Sciatic nerve (tissue), 2 donors: Measurements from ENCODE around the gene ZNF649. TPM values are rescaled to one million over a fixed set of nuclear protein-coding genes. Genes with fewer than 3 reads are reported as not detected.
A peak's percentile ranks its signal among the peaks of the same experiment; 100 is the strongest.
"Not testable (repeated sequence)": the region's sequence is repeated elsewhere in the genome, so short reads cannot be mapped to it uniquely, and the experiment has no call there.

Experiments
- ATAC-seq: fragments of 200-7000 bp; cut with Tn5 transposase; one replicate; pipeline ENCODE4 v1.9.1; 2020; ENCODE audit warnings: mild to moderate bottlenecking, moderate library complexity
- DNase-seq: peaks from one replicate; pipeline ENCODE4 v3.0.0-alpha.2; 2020; ENCODE audit warnings: low spot score
- intact Hi-C: fragments of 100-400 bp; cut with DNase I; formaldehyde crosslinking; loops from one replicate; pipeline ENCODE4 v1.14.2; 2022
- total RNA-seq: library from RNA; stranded (reverse); fragmentation: NEBNext Ultra II Directional; extraction: Animal tissue kit (Norgen Biotek cat#: 25700); gene quantifications from one replicate; pipeline ENCODE4 v1.2.1, GENCODE V29; 2021
- donor health status: DM: no; HTN: no; CAD: no.
- donor health status: DM: no; HTN: no; CAD: no.

The ZNF649 gene
- total RNA-seq = 16.3 TPM

DNA sequence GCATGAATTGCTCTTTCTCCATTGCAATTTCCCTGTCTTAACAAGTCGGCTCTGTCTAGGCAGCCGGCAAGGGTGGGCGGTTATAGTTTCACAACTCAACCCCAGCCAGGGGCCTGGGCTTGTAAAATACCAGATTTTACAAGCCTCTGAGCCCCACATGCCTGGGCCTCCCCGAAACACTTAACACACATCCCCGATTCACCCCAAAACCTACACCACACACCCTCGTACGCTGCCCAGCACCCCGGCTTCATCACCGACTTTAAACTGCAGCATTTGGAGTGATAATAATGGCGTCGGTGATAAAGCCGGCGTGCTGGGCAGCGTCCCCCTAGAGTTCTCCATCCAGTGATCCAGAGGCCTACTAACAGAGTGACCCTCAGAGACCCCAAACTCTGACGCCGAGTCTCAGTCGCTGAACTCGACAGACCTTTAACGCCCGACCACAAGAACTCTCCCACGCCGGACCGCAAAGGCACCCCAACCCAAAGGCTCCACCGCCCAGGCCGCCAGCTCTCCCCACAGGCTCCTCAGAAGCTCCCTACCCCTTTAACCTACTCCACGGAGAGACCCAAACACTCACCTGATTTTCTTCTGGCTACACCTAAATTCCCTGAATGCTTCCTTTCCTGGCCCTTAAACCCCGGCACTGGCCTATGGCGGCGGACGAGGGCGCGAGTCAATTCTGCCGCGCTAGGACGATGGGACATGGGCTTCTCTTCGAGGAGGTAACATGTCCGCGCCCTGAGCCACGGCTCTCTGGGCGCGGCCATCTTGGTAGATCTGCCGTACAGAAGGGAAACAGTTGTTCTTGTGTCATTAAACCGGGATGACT is at the start of gene ZNF649:
ZNF649 (minus strand) TSS at position 687 of the 835 bp plus-strand sequence. CDS start 4,910 bp downstream, outside the sequence.
- intact Hi-C loops = no loop called here
- peak; percentile 100 for ATAC-seq
- peak; percentile 88 for DNase-seq

DNA sequence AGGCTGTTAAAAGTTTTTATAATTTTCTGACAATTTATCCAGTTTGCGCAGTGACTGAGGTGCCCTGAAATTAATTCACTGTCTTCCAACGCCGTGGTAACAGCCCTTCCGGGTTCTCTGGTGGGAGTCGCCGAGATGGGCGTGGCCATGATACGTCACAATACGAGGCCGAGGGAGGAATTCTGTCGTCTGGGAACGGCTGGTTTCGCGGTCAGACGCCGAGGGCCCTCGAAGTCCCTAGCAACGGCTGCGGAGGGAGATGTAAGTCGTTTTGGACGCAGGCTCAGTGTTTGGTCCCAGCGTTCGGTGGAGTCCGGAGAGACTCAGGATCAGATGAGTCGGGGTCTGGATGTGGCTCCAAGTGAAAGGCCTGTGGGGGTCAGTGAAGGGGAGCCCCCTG is 44.2 kb upstream of the ZNF649 start:
- ATAC-seq = no peak

DNA sequence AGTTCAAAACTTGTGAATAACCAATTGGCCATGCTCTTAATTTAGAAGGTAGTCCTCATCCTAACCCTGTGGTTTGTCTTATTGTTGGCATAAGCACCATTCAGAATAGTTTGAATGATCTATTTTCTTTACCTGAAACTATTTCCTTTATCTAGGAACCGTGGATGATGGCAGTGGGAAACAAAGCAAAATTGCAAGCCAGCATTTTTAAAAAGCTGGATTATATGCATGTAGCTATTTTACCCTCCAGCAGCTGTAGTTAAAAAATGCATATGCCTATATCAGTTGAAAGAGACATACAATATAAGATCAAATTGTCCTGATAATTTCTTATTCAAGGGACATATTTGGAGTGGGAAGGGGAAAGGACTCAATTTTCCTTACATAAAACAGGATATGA is 41.8 kb upstream of the ZNF649 start:
- ATAC-seq (no peak), DNase-seq (no peak)
- intact Hi-C loops = no loop called here

More for the DNA sequence above, 44.2 kb upstream of the ZNF649 start:
- intact Hi-C loops = no loop called here
- DNase-seq = no peak

DNA sequence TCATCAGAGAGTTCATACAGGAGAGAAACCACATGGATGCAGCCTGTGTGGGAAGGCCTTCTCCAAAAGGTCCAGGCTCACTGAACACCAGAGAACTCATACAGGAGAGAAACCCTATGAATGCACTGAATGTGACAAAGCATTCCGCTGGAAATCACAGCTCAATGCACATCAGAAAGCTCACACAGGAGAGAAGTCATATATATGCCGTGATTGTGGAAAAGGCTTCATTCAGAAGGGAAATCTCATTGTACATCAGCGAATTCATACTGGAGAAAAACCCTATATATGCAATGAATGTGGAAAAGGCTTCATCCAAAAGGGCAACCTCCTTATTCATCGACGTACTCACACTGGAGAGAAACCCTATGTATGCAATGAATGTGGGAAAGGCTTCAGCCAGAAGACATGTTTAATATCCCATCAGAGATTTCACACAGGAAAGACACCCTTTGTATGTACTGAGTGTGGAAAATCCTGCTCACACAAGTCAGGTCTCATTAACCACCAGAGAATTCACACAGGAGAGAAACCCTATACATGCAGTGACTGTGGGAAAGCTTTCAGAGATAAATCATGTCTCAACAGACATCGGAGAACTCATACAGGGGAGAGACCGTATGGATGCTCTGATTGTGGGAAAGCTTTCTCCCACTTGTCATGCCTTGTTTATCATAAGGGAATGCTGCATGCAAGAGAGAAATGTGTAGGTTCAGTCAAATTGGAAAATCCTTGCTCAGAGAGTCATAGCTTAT is 40.2 kb upstream of the ZNF649 start:
- intact Hi-C loops = no loop called here
- DNase-seq (no peak), ATAC-seq (no peak)

DNA sequence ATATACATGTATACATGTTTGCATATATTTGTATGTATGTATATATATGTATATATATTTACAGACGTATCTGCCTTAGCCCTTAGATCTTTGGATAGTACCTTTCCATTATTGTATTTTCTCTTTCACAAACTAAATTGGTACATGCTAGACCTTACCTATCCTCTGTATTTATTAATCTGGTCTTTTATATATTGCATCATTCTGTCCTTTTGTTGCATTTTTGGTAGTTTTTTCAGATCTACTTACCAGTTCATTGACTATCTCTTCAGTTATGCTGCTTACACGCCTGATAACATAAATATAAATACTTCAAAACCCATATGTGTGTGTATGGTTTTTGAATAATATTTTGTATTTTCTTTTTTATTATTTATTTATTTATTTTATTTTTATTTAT is 34.1 kb upstream of the ZNF649 start:
- no peak for DNase-seq
- intact Hi-C loops = no loop called here
- ATAC-seq = no peak

DNA sequence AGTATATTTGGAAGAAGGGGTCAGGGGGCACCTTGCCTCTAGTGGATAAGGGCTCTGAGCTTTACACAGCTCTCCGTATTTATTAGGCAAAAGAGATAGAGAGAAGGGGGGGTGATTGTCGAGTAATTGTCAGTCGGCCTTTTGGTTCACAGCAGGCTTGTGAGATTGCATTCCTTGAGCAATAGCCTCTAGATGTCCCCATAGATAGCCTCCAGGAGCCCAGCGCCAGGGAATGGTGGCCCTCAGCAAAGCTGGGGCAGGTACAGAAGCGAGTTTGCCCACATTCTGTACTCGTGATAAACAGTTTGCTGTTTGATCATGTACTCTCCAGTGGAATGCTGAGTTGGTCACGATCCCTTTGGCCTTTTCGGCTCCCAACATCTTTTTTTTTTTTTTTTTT is 27.1 kb upstream of the ZNF649 start:
- intact Hi-C loops = no loop called here
- DNase-seq (no peak), ATAC-seq (no peak)

DNA sequence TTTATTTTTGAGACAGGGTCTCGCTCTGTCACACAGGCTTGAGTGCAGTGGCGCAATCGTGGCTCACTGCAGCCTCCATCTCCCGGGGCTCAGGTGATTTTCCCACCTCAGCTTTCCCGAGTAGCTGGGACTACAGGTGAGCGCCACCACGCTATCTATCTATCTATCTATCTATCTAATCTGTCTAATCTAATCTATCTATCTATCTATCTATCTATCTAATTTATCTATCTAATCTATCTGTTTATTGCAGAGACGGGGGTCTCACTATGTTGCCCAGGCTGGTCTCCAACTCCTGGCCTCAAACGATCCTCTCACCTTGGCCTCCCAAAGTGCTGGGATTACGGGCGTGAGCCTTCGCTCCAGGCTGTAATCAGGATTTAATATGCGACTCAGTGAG is 23.0 kb upstream of the ZNF649 start:
- intact Hi-C loops = no loop called here
- DNase-seq (no peak), ATAC-seq (no peak)

DNA sequence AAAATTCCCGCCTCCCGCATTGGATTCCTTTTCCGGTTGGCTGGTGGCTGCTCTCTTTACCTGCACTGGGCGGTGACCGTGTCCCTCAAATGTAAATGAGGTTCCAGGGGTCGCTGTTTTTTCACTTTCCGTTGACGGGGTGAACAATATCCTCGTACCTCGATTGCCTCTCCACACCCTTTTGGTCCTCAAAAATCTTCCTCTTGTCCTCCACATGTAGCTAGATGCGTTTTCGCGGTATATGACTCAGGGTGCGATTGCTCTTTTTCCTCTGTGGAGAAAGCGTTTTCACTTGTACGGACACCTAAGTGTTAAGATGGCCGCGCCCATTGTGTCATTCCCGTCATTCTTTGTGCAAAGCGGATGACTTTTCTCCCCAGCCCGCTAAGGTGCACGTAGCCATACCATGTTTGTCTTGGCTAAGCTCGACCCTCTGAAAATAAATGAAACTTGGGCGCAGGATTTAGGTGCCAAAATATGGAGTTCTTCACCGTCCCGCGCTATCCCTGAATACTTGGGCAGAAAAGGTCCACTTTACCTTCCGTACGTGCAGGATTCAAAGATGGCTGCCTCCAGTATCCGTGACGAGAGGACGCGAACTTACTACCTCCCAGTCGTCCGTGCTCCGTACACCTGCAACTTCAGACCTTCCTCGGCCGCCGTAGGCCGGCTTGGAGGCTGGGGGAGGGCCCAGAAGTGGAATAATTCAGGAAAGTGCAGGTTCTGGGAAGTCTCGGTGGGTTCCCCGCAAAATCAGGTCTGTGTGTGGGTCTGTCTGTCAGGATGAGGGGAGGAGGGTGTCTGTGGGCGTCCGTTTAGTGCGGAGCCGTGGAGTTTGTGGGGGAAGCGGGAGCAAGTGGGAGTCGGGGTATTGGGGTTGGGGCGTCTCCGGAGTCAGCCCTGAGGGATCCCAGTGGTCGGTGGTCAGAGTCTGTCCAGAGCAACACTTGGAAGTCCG is 22.2 kb upstream of the ZNF649 start, which contains the start of gene ZNF613:
ZNF613 (plus strand) TSS at position 689 of the 958 bp plus-strand sequence. CDS start 8,749 bp downstream, outside the sequence.
- intact Hi-C loops = no loop called here
- peak; percentile 99 for ATAC-seq
- DNase-seq = peak; percentile 88

DNA sequence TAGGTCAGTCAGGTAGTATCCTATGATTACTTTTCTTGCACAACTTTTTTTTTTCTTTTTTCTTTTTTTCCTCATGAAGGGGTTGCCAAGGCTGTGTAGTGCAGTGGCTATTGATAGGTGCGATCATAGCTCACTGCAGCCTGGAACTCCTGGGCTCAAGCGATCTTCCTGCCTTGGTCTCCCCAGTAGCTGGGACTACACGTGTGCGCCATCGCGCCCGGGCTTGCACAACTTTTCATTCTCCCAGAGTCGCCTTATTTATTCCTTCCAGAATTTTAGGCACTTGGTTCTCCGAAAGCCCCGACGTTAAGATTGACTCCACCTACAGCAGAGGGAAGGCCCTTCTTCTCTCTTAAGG is 21.6 kb upstream of the ZNF649 start:
- DNase-seq (no peak), ATAC-seq (no peak)
- intact Hi-C loops = no loop called here

DNA sequence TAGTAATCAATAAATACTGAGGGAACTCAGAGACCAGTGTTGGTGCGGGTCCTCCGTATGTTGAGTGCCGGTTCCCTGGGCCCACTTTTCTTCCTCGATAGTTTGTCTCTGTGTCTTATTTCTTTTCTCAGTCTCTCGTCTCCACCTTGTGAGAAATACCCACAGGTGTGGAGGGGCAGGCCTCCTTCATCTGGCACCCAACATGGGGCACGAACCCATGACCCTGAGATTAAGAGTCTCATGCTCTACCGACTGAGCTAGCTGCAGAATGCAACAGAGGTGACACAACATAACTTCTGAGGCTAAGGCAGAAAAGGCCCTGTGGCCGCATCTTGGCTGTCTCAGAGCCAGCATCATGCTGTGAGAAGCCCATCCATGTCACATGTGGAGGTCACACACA is 17.1 kb upstream of the ZNF649 start:
- ATAC-seq (no peak), DNase-seq (no peak)
- intact Hi-C loops = no loop called here

DNA sequence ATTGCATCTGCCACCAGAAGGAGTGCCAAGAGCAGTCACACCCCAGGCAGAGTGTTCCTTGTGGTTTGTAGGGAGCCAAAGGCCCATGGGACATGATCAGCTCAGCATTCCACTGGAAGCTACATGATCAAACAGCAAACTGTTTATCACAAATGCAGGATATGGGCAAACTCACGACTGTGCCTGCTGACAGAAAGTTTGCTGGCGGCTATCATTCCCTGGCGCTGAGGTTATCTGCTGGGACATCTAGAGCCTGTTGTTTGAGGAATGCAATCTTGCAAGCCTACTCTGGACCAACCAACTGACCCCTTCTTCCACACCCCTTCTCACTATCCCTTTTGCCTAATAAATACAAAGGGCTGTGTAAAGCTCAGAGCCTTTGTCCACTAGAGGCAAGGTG is 14.8 kb upstream of the ZNF649 start:
- ATAC-seq (no peak), DNase-seq (no peak)
- intact Hi-C loops = no loop called here

DNA sequence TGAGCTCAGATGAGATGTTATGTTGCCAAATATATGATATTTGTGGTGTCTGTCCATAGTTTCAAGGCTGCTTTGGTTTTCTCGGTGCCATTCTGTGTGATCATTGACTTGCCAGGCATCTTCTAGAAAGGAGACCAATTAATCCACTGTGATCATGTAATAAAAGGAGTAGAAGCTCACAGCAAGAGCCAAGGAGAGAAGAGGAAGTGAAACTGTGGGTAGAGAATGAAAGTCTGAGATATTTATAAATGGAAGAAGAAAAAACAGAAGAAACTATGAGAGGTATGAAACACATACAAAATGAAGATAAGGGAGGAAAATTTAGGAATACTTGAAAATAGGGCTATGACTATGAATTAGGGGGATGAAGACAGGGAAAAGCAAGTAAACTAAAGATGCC is 11.3 kb upstream of the ZNF649 start:
- no peak for DNase-seq
- ATAC-seq = no peak
- intact Hi-C loops = no loop called here

DNA sequence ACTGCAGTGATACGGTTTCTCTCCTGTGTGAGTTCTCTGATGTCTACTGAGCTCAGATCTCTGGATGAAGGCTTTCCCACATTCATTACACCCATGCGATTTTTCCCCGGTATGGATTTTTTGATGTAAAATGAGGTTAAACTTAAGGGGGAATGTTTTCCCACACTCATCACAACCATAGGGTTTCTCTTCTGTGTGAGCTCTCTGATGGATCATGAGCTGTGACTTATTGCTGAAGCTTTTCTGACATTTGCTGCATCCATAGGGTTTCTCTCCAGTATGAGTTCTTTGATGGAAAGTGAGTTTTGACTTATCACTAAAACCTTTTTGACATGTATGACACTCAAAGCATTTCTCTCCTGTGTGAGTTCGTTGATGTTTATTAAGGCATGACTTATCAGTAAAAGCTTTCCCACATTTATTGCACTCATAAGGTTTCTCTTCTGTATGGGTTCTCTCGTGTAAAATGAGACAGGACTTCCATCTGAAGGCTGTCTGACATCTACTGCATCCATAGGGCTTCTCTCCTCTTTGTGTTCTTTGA is 10.6 kb upstream of the ZNF649 start:
- no peak for ATAC-seq
- intact Hi-C loops = no loop called here
- no peak for DNase-seq

DNA sequence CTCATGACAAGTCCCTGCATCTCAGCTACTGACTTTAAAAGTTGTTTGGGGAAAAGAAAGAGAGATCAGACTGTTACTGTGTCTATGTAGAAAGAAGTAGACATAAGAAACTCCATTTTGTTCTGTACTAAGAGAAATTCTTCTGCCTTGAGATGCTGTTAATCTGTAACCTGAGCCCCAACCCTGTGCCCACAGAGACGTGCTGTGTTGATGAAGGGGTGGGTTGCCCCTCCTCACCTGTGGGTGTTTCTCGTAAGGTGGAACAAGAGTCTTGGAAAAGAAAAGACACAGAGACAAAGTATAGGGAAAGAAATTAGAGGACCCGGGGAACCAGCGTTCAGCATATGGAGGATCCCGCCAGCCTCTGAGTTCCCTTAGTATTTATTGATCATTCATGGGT is 3.2 kb upstream of the ZNF649 start:
- DNase-seq, ATAC-seq, intact Hi-C loops: not testable (repeated sequence)

DNA sequence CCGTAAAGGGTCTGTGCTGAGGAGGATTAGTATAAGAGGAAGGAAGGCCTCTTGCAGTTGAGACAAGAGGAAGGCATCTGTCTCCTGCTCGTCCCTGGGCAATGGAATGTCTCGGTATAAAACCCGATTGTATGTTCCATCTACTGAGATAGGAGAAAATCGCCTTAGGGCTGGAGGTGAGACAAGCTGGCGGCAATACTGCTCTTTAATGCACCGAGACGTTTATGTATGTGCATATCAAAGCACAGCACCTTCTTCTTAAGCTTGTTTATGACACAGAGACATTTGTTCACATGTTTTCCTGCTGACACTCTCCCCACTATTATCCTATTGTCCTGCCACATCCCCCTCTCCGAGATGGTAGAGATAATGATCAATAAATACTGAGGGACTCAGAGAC is 1.3 kb upstream of the ZNF649 start:
- intact Hi-C loops = not testable (repeated sequence)

DNA sequence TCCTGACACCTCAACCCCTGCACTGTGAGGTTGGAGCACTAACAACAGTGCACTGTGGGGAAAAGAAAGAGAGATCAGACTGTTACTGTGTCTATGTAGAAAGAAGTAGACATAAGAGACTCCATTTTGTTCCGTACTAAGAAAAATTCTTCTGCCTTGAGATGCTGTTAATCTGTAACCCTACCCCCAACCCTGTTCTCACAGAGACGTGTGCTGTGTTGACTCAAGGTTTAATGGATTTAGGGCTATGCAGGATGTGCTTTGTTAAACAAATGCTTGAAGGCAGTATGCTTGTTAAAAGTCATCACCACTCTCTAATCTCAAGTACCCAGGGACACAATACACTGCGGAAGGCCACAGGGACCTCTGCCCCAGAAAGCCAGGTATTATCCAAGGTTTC is 822 bp upstream of the ZNF649 start:
- ATAC-seq, intact Hi-C loops, DNase-seq: not testable (repeated sequence)

More for the DNA sequence above, 1.3 kb upstream of the ZNF649 start:
- DNase-seq, ATAC-seq: not testable (repeated sequence)

DNA sequence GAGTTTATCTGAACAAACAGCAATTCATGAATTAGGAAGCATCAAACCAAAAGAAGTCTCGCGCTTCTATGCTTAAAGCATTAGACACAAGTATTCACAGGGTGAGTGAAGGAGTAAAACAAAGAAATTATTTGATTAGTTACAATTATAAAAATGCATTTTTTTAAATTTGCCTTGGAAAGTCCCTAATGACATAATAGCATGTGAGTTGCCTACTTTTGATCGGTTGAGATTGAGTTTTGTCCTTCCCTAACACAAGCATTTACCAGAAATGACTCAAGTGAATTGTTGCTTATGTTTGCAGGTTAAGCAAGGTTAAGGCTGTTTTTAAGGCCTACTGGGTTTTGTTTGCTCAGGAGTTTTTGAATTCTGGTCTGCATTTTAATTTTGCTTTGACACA is 389 bp upstream of the ZNF649 start:
- intact Hi-C loops = no loop called here
- DNase-seq (no peak), ATAC-seq (no peak)

DNA sequence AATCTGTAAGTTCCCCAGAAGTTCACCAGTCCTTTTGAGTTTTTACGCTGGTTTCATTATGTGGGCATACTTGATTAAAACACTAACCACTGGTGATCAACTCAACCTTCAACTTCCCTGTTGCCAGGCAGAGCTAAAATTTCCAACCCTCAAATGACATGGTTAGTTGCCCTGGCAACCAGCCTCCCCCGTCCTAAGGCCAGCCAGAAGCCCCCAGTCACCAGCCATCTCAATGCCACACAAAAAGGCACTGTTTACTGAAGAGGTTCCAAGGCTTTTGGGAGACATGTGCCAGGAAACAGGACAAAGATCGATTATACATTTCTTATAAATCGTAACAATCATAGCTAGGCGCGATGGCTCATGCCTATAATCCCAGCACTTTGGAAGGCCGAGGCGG is 1.6 kb downstream of the ZNF649 start:
- DNase-seq = no peak
- no peak for ATAC-seq
- intact Hi-C loops = no loop called here

DNA sequence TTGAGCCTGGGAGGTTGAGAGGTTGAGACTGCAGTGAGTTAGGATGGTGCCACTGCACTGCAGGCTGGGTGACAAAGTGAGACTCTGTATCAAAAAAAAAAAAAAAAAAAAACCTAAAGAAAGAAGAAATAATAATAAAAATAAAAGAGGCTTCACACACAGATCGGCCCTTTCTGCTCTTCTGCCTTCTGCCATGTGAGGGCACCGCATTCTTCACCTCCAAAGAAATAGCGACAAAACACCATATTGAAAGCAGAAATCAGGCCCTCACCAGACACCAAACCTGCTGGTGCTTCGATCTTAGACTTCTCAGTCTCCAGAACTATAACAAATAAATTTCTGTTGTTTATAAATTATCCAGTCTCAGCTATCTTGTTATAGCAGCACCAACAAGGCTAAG is 3.0 kb downstream of the ZNF649 start:
- DNase-seq (no peak), ATAC-seq (no peak)
- intact Hi-C loops = no loop called here
